Epithelial cell of prostate (primary cell): ENCODE results near the gene MRRF.
A peak's percentile ranks its signal among the peaks of the same experiment; 100 is the strongest.

Experiments used
- DNase-seq: peaks from one replicate; pipeline ENCODE4 v3.0.0-alpha.2; 2011; ENCODE audit warnings: low read depth, low spot score
- H3K27ac ChIP-seq: fragments of 450-650 bp; 2 replicates; pipeline ENCODE4 v1.5.1; 2017; ENCODE audit warnings: mild to moderate bottlenecking

MRRF gene

GRCh38 chr9:122227575-122227900 lies 37.1 kb upstream of the MRRF start:
- DNase-seq, result no peak
- H3K27ac ChIP-seq, result no peak overlapping the region

- H3K27ac ChIP-seq, result no peak overlapping the region
- no peak for DNase-seq
Observed at GRCh38 chr9:122228191-122228567, 36.5 kb upstream of the MRRF start.

GRCh38 chr9:122228568-122229484 lies 35.9 kb upstream of the MRRF start, which contains the start of gene LHX6:
Gene LHX6 (minus strand): TSS chr9:122228957. CDS start chr9:122228740, 217 bp downstream.
- no peak within 1 kb of the TSS for H3K27ac ChIP-seq
- DNase-seq, result no peak

DNA sequence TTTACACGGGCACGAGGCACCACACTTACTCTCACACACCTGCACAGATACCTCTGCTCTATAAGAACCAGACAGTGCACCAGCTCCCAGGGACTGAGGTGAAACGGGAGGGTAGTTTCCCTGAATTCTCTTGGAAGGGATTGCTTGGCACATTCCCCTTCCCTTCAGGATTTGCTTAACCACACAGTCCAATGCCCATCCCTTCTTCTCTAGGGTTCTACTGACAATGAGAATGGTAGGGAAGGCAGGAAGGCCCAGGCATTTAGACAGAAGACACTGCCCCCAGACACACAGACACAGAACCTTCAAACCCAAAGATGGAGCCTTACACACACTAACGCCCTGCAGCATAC lies 35.2 kb upstream of the MRRF start:
- no peak for DNase-seq
- H3K27ac ChIP-seq, result no peak overlapping the region

DNA sequence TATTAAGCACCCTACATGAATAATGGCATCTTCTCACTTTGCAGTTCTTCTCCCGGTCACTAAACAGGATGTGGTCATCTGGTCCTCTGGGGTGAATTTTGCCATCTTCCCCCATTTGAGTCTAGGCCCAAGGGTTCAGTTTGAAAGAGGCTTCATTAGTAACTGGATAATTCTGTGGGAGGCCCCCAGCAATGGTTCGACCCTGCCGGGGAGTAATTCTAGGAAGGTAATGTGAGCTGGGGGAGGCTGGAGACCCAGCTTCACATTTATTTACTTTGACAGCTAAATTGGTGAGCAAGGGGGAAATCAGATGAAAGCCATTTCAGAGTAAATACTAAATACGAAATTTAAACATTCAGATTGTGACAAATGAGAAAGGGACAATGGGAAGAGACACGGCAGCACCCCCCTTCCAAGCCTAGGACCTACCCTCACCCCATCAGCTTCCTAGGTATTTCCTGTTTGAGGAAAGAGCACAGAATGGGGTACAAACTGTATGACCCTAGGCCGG lies 31.8 kb upstream of the MRRF start:
- no peak overlapping the region for H3K27ac ChIP-seq
- no peak for DNase-seq

GRCh38 chr9:122234022-122234748 lies 30.5 kb upstream of the MRRF start:
- no peak for DNase-seq
- H3K27ac ChIP-seq, result no peak overlapping the region

GRCh38 chr9:122236681-122237080 lies 28.0 kb upstream of the MRRF start:
- DNase-seq, result no peak

GRCh38 chr9:122239722-122240121 lies 25.0 kb upstream of the MRRF start:
- H3K27ac ChIP-seq, result no peak overlapping the region
- DNase-seq, result no peak

More at GRCh38 chr9:122236681-122237080, 28.0 kb upstream of the MRRF start:
- no peak overlapping the region for H3K27ac ChIP-seq

DNA sequence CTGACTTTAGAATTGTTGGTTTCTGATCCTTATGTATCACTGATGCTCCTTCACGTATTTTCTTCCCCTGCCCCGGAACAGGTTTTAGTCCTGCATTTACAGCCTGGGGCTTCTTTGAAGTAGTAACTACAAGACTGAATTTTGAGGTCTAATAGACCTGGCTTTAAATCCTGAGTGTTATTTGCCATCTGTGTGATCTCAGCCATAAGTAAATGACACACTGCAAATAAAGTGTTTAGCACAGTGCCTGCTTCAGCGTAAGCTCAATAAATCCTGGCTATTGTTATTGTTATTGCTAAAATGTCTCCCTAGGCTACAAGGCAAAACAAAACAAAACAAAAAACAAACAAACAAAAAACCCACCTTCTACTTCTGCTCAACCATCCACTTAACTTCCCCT lies 20.3 kb upstream of the MRRF start:
- DNase-seq, result no peak
- H3K27ac ChIP-seq, result no peak overlapping the region

DNA sequence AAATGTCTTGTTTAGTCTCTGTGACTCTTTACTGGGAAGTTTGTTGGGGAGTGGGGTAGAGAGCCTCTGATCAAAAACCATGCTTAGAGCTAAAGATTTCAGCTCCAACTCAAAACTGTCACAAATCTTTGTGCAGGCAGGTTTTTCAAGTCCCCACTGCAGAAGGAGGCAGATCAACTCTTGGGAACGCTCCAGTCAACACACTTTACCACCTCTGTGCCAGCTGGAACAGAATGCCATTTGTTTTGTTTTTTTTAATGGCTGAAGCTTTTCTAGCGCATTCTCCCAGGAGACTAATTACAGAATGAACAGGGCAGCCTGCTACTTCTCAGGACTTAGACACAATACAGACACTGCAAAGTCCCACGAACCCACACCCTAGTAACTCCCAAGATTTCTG lies 18.0 kb upstream of the MRRF start:
- H3K27ac ChIP-seq, result no peak overlapping the region
- DNase-seq, result no peak

- peak; percentile 52 for DNase-seq
- peak overlapping the region; percentile 76 for H3K27ac ChIP-seq
Observed at GRCh38 chr9:122248448-122248865, 16.2 kb upstream of the MRRF start.

DNA sequence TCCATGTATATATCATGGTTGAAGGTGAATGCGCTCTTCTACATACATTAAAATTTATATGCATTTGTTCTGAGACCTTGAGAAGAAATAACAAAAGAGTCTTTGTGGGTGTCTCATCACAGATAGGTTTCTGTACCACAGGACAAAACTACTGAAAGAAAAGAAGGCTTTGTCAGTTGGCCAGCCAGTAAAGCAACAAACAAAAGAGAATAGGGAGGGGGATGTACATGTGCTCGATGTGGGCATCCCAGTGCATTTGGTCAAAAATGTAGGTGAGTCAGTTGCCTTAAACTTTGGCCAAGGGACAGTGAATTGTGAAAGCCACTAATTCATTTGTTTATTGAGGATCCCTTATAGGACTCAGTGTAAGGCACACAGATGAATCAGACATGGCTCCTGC lies 13.3 kb upstream of the MRRF start:
- DNase-seq, result no peak
- H3K27ac ChIP-seq, result no peak overlapping the region

GRCh38 chr9:122252796-122253195 lies 11.9 kb upstream of the MRRF start:
- DNase-seq, result no peak
- no peak overlapping the region for H3K27ac ChIP-seq

DNA sequence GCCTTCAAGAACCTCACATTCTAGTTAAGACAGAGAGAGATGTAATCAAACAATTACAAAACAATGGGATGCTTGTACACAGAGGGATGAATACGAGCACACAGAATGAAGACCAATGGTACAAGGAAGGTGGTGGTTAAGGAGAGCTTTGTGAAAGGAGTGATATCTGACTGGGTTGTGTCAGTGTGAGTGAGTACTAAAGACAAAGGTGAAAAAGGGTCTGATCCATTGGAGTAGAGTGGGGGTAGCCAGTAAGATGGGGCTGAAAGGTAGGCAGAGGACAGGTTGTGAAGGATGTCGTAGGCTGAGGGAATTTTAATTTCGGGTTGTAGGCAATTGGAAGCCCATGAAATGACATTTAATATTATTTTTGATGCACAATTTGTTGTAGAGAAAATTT lies 9.9 kb upstream of the MRRF start:
- H3K27ac ChIP-seq, result no peak overlapping the region
- no peak for DNase-seq

DNA sequence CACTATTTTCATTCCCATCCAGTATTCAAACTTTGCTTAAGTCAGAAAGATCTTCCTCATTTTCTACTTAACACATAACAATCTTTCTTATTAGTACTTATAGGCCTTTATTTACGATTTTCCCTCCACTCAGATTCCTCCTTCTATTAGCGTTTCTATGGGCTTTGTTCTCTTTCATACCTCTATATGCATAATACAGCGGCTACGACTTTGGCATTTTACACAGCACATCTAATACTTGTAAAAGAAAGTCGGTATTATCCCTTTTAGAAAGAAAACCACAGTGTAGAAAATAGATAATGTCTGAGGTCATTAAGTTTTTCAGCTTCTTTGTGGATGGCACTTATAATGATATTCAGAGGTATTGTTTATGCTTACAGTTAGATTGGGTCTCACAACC lies 8.5 kb upstream of the MRRF start:
- DNase-seq, result no peak

GRCh38 chr9:122258886-122259415 lies 5.7 kb upstream of the MRRF start:
- DNase-seq, result no peak
- H3K27ac ChIP-seq, result no peak overlapping the region

More for the DNA sequence above, 8.5 kb upstream of the MRRF start:
- no peak overlapping the region for H3K27ac ChIP-seq

GRCh38 chr9:122261469-122261881 lies 3.2 kb upstream of the MRRF start:
- DNase-seq, result peak; percentile 16
- no peak overlapping the region for H3K27ac ChIP-seq

DNA sequence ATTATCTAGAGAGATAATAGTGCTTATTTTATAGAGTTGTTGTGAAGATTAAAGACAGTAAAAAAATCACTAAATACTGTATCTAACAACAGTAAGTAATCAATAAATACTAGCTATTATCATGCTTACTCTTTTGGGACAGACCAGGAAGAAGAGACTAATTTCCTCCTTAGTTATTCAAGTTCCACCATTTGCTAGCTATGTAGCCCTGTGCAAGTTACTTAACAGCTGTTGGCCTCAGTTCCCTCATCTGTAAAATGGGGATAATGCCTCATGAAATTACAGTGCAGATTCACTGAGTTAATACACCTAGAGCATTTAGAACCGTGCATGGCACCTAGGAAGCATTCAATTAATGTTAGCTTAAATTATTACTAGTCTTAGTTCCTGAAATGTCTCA lies 2.6 kb upstream of the MRRF start:
- H3K27ac ChIP-seq, result no peak overlapping the region
- no peak for DNase-seq

DNA sequence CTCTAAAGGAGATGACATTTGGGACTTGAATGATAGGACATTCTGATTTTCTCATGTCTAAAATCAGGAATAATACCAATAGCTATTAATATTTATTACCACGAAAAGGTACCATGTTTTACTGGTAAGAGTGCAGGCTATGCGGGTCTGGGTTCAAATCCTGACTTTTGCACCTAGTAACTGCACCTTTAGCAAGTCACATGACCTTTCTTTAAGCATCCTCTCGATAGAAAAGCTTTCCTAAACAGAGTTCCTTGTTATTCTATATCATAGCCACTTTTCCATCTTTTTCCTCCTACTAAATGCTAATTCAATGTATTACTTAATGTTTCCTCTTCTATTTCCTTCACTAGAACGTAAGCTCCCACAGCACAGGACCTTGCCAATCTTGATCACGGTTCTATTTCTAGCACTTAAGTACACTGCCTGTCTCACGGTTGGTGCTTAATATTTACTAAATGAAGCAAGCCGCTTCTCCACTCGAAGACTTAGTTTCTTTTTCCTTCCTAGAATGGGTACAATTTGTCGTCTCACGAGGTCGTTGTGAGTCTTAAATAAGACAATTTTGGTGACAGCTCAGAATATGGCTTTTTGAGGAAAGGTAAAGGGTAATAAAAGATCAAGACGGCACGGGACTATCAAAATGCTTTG lies 858 bp upstream of the MRRF start:
- peak overlapping the region; percentile 84 for H3K27ac ChIP-seq
- no peak for DNase-seq

DNA sequence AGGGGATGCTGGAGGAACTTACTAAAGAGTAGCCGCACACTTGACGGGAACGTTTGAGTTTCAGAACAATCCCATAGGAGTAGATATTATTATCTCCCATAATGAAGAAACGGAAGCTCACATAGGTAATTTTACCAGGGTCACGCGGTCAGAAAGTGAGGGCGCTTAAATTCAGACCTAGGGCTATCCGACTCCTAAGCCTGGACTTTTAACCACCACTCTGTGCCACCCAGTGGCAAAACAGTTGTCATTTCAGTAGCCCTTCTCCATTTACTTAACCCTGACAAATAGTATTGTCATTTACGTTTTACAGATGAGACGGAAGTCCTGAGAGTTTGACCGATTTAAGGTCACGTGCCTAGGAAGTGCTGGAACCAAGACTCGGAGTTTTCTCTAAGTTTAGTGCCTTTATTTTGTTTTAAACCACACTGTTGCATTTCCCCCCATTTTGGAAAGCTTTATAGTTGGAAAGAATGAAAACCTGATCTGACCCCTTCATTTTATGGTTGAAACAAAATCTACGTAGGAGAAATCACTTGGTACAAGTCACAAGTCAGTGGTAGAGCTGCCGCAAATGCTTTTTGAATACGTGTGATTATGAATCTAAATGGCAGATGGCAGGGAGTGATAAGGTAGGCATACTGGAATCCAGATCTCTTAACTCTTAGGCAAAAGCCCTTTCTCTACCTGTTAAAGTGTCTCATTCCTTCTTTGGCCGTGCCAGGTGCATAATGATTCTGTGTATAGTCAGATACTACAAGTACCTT lies 650 bp downstream of the MRRF start:
- no peak for DNase-seq
- peak overlapping the region; percentile 84 for H3K27ac ChIP-seq
